Prostate gland (tissue), 2 donors: ENCODE results near the gene FBXO34. TPM values are rescaled to one million over a fixed set of nuclear protein-coding genes. Genes with fewer than 3 reads are reported as not detected.

ENCODE experiments used
- DNase-seq: peaks from one replicate; pipeline ENCODE4 v3.0.0-alpha.2; 2019; ENCODE audit warnings: low spot score
- H3K27ac ChIP-seq, 2 donors: fragments of 200-600 bp; sonication (generic); 2 replicates each; pipeline ENCODE4 v1.5.1; 2017 to 2019
- H3K27me3 ChIP-seq: fragments of 200-600 bp; sonication (generic); replicated peaks from 2 replicates; pipeline ENCODE4 v1.5.1; 2019; ENCODE audit not compliant: insufficient read depth
- H3K36me3 ChIP-seq, 2 donors: fragments of 200-600 bp; sonication (generic); 1 replicate in 1 of 2; 2 replicates in 1 of 2; pipeline versions ENCODE4 v1.5.1 to v1.8.1; 2017 to 2019
- H3K4me1 ChIP-seq: fragments of 200-600 bp; sonication (generic); replicated peaks from 2 replicates; pipeline ENCODE4 v1.5.1; 2019
- H3K4me3 ChIP-seq, 2 donors: fragments of 200-600 bp; sonication (generic); 2 replicates each; pipeline ENCODE4 v1.5.1; 2017 to 2019
- H3K9me3 ChIP-seq: fragments of 200-600 bp; sonication (generic); 2 replicates; pipeline ENCODE4 v1.5.1; 2017
- POLR2A ChIP-seq: fragments of 450-650 bp; IDR thresholded peaks from one replicate; pipeline ENCODE4 v1.6.1; 2016; ENCODE audit warnings: antibody characterized with exemption, mild to moderate bottlenecking
- POLR2AphosphoS5 ChIP-seq: sonication (generic); formaldehyde crosslinking; IDR thresholded peaks from one replicate; pipeline ENCODE4 v1.6.1; 2017; ENCODE audit warnings: antibody characterized with exemption
- WGBS: methylation state at CpG from one replicate; pipeline ENCODE4 v1.1.5; 2018; 5-methylcytosine and 5-hydroxymethylcytosine counted together
- intact Hi-C: fragments of 100-400 bp; cut with DNase I; formaldehyde crosslinking; loops from one replicate; pipeline ENCODE4 v1.14.2; 2022
- total RNA-seq, 2 donors: library from RNA; depleted of rRNA; stranded (reverse); fragments of >200 nt; gene quantifications; one replicate each; pipeline ENCODE4 v1.1.0, GENCODE V29; 2016
- TF ChIP-seq, protein P1 (sequence below), 4 experiments: fragments of 200-600 bp in 2 of 4; fragments of 450-650 bp in 2 of 4; sonication (generic) in 2 of 4; IDR thresholded peaks; 1 replicate in 3 of 4; 2 replicates in 1 of 4; pipeline ENCODE4 v1.5.1; 2016 to 2019; ENCODE audit warnings: antibody characterized with exemption in 4 of 4, mild to moderate bottlenecking in 2 of 4, moderate library complexity in 2 of 4

Gene FBXO34
- total RNA-seq, 2 donors from 2014 or later, result 37.8 to 73.3 TPM

GRCh38 chr14:55332654-55333570, 61.7 kb downstream of the FBXO34 start:
- Histone ChIP-seq H3K36me3 (no peaks in the 10 kb centered on the region), H3K4me3 (peak overlapping the region in 1 of 2 donors; percentile 3), H3K4me1 (peaks cover 16% of the 10 kb centered on the region), H3K27ac (peak overlapping the region; percentile 16 to 67), H3K27me3 (no peaks in the 10 kb centered on the region), H3K9me3 (no peaks in the 10 kb centered on the region)
- intact Hi-C loops, result no loop called here
- no peak for TF ChIP-seq POLR2AphosphoS5
- TF ChIP-seq, protein P1, sequence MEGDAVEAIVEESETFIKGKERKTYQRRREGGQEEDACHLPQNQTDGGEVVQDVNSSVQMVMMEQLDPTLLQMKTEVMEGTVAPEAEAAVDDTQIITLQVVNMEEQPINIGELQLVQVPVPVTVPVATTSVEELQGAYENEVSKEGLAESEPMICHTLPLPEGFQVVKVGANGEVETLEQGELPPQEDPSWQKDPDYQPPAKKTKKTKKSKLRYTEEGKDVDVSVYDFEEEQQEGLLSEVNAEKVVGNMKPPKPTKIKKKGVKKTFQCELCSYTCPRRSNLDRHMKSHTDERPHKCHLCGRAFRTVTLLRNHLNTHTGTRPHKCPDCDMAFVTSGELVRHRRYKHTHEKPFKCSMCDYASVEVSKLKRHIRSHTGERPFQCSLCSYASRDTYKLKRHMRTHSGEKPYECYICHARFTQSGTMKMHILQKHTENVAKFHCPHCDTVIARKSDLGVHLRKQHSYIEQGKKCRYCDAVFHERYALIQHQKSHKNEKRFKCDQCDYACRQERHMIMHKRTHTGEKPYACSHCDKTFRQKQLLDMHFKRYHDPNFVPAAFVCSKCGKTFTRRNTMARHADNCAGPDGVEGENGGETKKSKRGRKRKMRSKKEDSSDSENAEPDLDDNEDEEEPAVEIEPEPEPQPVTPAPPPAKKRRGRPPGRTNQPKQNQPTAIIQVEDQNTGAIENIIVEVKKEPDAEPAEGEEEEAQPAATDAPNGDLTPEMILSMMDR (IDR thresholded peaks at IDR 0.05), result no peak
- no peak for TF ChIP-seq POLR2A
- no peak for DNase-seq
- 54% methylated on average over 7 of the region's 7 CpGs for WGBS

- intact Hi-C loops, result no loop called here
- Histone ChIP-seq H3K9me3 (no peaks in the 10 kb centered on the region), H3K4me3 (no peak overlapping the region), H3K36me3 (no peaks in the 10 kb centered on the region), H3K4me1 (peaks cover 16% of the 10 kb centered on the region), H3K27ac (peak overlapping the region; percentile 12 to 67), H3K27me3 (no peaks in the 10 kb centered on the region)
- no peak for DNase-seq
- no peak for TF ChIP-seq POLR2A
- no peak for TF ChIP-seq POLR2AphosphoS5
- TF ChIP-seq, protein P1 (IDR thresholded peaks at IDR 0.05), result no peak
- WGBS, result 38% methylated on average over 4 of the region's 4 CpGs
Measured at GRCh38 chr14:55333711-55334485, 62.7 kb downstream of the FBXO34 start.

DNA sequence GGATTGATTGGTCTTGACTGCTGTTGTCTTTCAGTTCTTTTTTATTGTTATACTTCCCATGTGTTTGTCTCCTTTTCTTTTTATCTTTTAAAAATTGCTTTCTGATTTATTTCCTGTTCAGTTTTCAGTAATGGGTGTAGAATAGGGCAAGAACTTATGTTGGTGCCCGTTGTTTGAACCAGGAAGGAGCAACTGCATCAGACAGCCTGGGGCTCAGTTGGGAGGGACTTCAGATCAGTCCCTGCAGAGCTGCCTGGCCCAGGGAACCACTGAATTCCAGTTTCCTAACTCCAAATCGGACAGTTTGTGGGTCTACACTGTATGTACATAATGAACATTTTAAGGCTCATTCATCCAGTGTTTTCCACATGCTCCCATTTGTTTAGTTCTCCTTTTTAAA, 64.9 kb downstream of the FBXO34 start:
- Histone ChIP-seq H3K4me1 (peaks cover 16% of the 10 kb centered on the region), H3K27ac (no peak overlapping the region), H3K9me3 (no peaks in the 10 kb centered on the region), H3K4me3 (no peak overlapping the region), H3K36me3 (no peaks in the 10 kb centered on the region), H3K27me3 (no peaks in the 10 kb centered on the region)
- no peak for TF ChIP-seq POLR2AphosphoS5
- TF ChIP-seq, protein P1 (IDR thresholded peaks at IDR 0.05), result no peak
- TF ChIP-seq POLR2A, result no peak
- intact Hi-C loops, result no loop called here
- DNase-seq, result no peak
- WGBS, result 31% methylated on average over 2 of the region's 2 CpGs

DNA sequence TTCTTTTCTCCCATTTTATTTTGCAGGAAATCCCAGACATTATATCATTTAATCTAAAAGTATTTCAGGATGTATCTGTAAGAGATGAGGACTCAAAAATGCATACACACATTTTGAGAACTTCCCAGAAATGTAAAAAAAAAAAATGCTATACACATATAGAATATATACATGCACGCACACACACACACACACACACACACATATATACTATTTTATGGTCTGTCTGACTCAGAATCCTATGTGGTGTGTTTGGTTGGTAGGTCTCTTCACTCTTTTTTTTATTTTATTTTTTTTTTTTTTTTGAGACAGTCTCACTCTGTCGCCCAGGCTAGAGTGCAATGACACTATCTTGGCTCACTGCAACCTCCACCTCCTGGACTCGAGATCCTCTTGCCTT, 65.5 kb downstream of the FBXO34 start:
- WGBS, result 85% methylated on average over 3 of the region's 3 CpGs
- Histone ChIP-seq H3K27me3 (no peaks in the 10 kb centered on the region), H3K4me3 (no peak overlapping the region), H3K36me3 (no peaks in the 10 kb centered on the region), H3K4me1 (peaks cover 16% of the 10 kb centered on the region), H3K27ac (no peak overlapping the region), H3K9me3 (no peaks in the 10 kb centered on the region)
- no peak for DNase-seq
- TF ChIP-seq POLR2A (no peak), POLR2AphosphoS5 (no peak)
- TF ChIP-seq, protein P1 (IDR thresholded peaks at IDR 0.05), result no peak
- intact Hi-C loops, result no loop called here
